COR-L47 (cell line): ENCODE measurements around the gene PEX14.

Experiments used
- DNase-seq: peaks from one replicate; lab custom pipeline; 2025; lab: John Stamatoyannopoulos, UW

Gene PEX14

DNA sequence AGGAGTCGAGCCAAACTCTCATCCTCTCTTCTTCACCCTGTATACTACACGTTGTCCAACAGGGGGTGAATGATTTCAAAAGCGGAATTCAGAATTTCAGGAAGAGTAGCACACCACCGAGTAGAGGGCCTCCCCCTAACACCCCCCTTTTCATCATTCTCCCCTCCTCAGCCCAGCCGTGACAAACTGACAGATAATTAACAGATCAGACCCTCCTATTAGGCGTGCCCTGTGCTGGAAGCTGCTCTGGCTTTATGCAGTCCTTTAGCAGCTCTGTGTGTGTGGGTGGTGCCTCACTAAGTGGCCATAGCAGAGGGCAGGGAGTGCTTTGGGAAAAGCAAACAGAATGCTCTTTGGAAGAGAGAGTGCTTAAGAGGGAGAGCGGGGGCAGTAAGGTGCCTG is 44.3 kb downstream of the PEX14 start:
- DNase-seq: peak; percentile 37

DNA sequence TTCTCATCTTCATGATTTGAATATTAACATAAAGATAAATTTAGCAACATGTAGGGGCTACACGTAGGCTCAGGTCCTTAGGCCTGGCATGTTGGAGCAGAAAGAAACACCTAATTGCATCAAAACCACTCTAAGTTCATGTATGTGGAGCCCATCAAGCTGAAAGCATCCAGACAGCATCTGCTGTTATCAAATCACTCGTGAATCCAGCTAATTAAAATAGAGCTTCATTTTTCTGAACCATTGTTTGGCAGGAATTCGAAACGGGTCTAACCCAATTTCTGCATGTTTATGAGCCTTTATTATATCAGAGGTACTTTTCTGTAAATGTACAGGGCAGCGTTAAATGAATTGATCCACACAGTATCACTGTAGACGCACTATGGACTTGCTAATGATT is 45.7 kb downstream of the PEX14 start:
- no peak for DNase-seq

DNA sequence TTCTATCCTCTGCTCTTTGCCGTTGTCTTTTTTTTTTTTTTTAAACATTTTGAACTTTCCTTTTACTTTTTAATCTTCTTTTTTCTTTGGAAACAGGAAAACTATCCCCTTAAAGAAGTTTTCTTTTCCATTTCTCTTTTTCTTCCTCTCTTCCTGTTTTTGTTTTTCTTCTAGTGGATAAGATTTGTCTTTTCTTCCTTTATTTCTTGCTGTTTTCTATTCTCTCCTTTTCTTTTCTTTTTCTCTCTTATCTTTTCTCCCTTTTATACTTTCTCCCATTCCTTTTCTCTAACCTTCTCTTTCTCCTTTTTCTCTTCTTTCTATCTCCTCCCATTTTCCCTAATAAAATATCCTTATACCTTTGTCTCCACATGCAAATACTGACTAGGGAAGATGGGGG is 46.2 kb downstream of the PEX14 start:
- DNase-seq: no peak

GRCh38 chr1:10521537-10522157 is 46.9 kb downstream of the PEX14 start:
- no peak for DNase-seq

DNA sequence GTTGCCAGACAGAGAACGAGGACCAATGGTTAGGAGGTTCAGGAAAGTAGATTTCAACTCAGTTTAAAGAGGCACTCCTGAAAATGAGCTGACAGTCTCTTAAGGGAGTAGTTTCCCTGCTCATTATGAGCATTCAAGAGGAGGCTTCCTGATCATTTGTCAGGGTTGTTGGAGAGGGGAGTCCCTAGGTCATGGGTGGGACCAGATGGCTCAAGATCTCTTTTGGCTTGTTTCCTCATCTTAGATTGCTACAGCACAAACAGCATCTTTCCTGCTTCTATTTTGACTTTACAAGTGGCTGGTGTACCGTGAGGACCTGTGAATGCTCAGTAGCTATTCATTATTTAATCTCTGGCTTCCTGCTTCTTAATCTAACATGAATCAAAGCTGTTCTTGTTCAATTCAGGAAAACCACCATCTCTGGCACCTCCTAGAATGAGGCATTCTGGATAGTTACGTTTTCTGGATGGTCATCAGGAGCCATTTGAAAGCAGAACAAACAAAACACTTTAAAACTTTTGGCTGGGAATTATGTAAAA is 47.6 kb downstream of the PEX14 start:
- DNase-seq: no peak

DNA sequence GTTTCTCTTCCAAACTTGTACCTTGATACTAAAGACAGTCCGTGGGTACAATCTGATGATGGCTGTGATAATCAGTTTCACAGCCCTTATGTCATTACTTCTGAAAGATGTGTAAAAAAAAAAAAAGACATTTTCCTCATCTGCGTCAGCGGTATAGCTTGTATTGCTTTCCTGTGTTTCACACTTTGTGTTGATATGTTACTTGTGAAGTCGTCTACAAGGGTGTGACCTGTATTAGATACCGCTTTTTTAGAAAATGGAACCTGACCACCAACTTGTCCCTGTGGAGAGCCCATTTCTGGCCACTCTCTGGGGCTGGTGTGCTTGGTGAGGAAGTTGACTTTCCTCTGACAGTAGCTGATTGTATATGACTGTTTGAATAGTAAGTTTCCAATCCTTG is 50.5 kb downstream of the PEX14 start:
- DNase-seq: no peak

GRCh38 chr1:10528066-10529014 is 53.6 kb downstream of the PEX14 start:
- no peak for DNase-seq

DNA sequence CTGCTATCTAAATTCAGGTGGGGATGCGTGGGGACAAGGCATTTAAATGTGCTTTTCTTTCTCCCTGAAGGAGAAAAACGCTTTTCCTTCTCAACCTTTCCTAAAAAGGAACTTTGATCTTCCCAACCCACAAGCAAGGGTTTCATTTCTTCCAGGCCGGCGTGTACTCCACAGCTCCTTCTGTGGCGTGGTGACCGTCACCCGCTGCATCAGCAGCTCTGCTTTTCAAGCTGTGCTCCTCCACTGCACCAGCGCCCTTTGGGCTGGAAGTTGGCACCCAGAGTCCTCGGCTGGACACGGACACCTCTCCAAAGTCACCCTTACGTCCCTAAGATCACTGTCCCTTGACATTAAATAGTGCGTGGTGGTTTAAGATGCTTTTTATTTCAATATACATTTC is 54.3 kb downstream of the PEX14 start:
- no peak for DNase-seq

GRCh38 chr1:10529765-10530164 is 55.0 kb downstream of the PEX14 start:
- DNase-seq: no peak

GRCh38 chr1:10530281-10530740 is 55.6 kb downstream of the PEX14 start:
- peak; percentile 21 for DNase-seq

DNA sequence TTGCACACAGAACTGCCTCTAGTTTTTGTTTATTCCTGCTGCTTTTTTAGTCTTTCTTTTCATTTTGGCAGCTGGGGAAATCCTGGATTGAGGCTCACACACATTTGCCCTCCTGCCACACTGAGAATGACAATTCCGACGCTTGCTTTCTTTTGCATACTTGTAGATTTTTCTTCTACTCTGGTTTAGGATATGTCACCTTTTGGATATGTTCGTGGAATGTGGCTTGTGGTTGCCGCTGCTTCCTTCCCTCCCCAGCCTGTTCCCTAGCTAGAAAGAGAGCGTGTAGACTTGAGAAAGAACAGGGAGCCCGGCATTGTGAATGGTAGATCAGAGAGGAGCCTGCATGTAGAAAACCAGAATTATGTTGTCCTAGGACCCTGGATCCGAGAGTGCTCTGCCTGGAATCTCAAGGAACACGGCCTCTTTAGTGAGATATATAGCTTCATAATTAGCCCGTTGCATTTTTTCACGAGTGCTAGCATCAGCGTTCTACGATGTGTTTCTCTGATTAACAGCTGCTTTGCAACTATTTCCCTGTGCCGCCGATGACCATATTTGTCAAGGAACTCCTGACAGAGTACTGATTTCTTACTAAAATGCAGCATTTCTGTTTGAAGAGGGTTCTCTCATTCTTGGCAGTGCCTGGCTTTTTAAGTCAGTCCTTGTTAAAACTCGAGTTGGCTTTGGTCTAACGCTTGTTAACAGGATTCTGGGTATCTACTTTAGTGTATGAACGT is 56.2 kb downstream of the PEX14 start:
- DNase-seq: no peak

DNA sequence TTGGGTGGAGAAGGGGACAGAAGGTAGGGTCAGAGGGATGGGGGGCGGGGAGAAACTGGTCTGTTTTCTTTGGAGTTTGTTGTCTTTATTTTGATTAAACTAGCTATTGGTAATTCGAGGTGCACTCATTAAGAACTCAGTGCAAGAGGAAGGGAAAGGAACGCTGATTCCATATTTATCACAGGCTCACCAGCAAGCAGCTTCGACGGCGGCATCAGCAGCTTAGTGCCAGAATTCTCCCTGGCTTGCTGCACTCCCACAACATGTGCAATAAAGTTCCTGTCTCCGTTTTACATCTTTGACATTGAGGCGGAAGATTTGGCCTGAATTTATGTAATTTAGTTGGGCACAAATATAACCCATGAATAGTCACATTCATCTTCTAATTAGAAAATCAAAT is 57.6 kb downstream of the PEX14 start:
- DNase-seq: no peak

DNA sequence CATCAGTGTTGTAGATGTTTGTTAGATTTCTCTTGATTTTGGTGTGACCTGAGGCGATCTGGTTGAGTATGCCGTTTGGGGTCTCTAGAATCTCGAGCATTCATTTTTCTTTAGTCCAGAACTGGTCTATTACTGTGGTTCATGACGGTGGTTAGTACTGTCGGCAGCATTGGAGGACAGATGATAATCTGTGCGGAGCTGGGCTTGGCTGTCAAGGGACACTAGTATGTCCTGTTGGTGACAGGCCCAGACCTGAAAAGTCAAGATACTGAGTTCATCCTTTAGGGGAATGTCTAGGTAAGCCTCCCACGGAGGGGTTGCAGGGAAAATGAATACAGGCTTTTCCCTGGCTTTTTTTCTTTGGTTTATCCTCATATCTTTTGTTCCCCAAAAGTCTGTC is 59.8 kb downstream of the PEX14 start:
- DNase-seq: no peak

- no peak for DNase-seq
Observed at GRCh38 chr1:10536133-10536770, 61.5 kb downstream of the PEX14 start.

DNA sequence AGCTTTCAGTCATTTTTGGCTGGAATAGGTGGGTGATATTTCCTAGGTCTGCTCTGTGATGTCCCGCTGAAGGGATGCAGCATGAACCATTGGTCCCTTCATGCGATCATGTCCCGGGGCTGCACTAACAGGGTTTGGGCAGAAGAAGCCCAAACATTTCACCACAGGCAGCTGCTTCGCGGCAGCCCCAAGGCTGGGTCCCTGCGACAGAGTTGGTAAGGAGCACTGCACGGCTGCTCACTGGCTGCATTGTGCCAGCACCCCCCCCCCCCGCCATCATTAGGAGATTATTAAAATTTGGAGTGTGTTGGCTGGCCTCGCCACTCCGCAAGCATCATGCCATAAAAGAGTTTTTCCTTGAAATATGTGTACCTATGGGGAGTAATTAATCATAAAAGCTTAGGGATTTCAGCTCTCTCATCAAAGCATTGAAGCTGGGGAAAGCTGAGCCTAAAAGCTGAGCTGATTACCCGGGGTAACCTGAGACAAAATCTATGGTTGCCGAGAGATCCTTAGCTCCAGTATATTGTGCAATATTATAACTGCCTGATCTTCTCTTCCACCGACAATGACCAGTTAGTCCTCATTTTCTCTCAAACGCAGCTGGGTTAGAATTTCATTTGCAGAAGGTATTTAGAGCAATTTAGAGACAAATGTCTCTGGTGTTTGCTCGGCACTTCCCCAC is 62.5 kb downstream of the PEX14 start:
- DNase-seq: peak; percentile 14

DNA sequence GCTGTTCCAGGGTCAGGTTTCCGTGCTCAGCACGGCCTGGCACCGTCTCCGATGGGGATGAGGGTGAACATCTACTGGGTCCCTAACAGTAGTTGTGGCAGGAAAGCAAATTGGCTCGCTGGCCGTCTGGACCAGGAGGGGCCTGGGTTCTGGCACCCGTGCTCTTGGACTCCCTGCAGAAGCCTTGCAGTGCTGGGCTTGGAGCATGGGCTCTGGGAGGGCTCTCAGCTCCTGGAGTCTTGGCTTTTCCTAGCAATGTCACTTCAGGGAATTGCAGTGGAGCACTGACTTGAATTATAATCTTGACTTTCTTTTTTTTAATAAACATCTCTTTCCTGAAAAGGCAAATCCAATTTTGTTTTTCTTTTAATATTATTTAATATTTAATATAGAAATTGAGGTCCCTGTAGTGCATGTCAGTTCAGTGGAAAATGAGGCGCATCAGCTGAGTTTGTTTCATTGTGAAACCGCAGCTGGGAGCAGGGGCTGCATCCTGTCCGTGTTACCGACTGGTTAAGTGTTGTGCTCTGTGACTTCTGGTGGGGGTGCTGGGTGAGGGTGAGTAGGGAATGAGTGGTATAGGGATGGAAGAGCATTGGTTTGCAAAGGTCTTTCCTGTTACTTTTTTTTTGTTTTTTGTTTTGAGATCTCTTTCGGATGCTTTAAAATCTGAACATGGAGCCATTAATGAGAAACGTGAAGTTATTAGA is 64.1 kb downstream of the PEX14 start:
- no peak for DNase-seq

GRCh38 chr1:10539411-10540043 is 64.8 kb downstream of the PEX14 start:
- DNase-seq: no peak

GRCh38 chr1:10540277-10541005 is 65.7 kb downstream of the PEX14 start:
- DNase-seq: no peak

- DNase-seq: no peak
Observed at GRCh38 chr1:10541286-10541685, 66.5 kb downstream of the PEX14 start.
